Endothelial cell of umbilical vein (primary cell): ENCODE measurements around the gene LSM7. TPM values are rescaled to one million over a fixed set of nuclear protein-coding genes. Genes with fewer than 3 reads are reported as not detected.

Source experiments
- BruUV-seq: library from RNA; stranded (reverse); fragments of 400-500 nt; replicated peaks from 2 replicates; lab custom pipeline; 2021; lab: Mats Ljungman, UMichigan
- CTCF ChIA-PET: fragments of 300-600, 350-600 bp; sonication (Branson Sonifier 250); formaldehyde crosslinking; loops from one replicate; lab custom pipeline; 2021; ENCODE audit warnings: antibody characterized with exemption, inconsistent platforms; lab: Charles Lee
- POLR2A ChIA-PET: fragments of 300-600, 350-600 bp; sonication (Branson Sonifier 250); formaldehyde crosslinking; loops from one replicate; lab custom pipeline; 2021; ENCODE audit warnings: antibody characterized with exemption, inconsistent platforms; lab: Charles Lee
- DNase-seq: peaks from one replicate; pipeline ENCODE4 v3.0.0-alpha.2; 2011; ENCODE audit warnings: low read depth, low spot score
- FAIRE-seq: peaks from 2 replicates; lab custom pipeline; 2011; peaks lifted over from hg19 to GRCh38; lab: Jason Lieb, UNC
- H2AFZ ChIP-seq: 2 replicates; pipeline ENCODE4 v1.6.0; 2012; ENCODE audit warnings: low read depth, low read length, control low read depth, inconsistent platforms
- H3K27ac ChIP-seq: 2 replicates; pipeline ENCODE4 v1.5.1; 2011; ENCODE audit warnings: low read depth, mild to moderate bottlenecking, control low read depth, low read length, moderate library complexity; ENCODE audit not compliant: insufficient read depth
- H3K27me3 ChIP-seq, 2 experiments: 2 replicates each; pipeline versions ENCODE4 v1.6.0 to v1.6.1; 2011; ENCODE audit warnings: low read length in 2 of 2, mixed read lengths in 1 of 2; ENCODE audit not compliant: control insufficient read depth in 2 of 2, insufficient read depth in 2 of 2
- H3K36me3 ChIP-seq, 2 experiments: 2 replicates in 1 of 2; 3 replicates in 1 of 2; pipeline ENCODE4 v1.5.1; 2011; ENCODE audit warnings: low read length in 2 of 2, mild to moderate bottlenecking in 1 of 2, moderate library complexity in 1 of 2; ENCODE audit not compliant: control insufficient read depth in 2 of 2, insufficient read depth in 2 of 2; ENCODE audit errors: extremely low read depth in 1 of 2
- H3K4me1 ChIP-seq: 3 replicates; pipeline ENCODE4 v1.5.1; 2011; ENCODE audit warnings: mild to moderate bottlenecking, low read length; ENCODE audit not compliant: control insufficient read depth, insufficient read depth; ENCODE audit errors: extremely low read depth
- H3K4me2 ChIP-seq: 2 replicates; pipeline ENCODE4 v1.6.1; 2011; ENCODE audit warnings: low read length, control low read depth, mixed read lengths; ENCODE audit not compliant: insufficient read depth
- H3K4me3 ChIP-seq, 3 experiments: fragments of 200-600 bp in 1 of 3; sonication (generic), shearing (Covaris generic) in 1 of 3; replicated peaks in 1 of 3; 2 replicates each; pipeline ENCODE4 v1.5.1; 2011 to 2016; ENCODE audit warnings: control low read depth in 3 of 3, low read length in 3 of 3, mild to moderate bottlenecking in 2 of 3, inconsistent platforms in 1 of 3, low read depth in 1 of 3, moderate library complexity in 1 of 3; ENCODE audit not compliant: insufficient read depth in 1 of 3
- H3K79me2 ChIP-seq: 2 replicates; pipeline ENCODE4 v1.6.0; 2012; ENCODE audit warnings: low read length, inconsistent platforms; ENCODE audit not compliant: control insufficient read depth, insufficient read depth
- H3K9ac ChIP-seq: replicated peaks from 2 replicates; pipeline ENCODE3; 2011; ENCODE audit warnings: low read length, control low read depth; ENCODE audit not compliant: insufficient read depth; ENCODE audit errors: extremely low read depth
- H3K9me1 ChIP-seq: replicated peaks from 3 replicates; pipeline ENCODE4 v1.6.0; 2011; ENCODE audit warnings: mild to moderate bottlenecking, low read length; ENCODE audit not compliant: control insufficient read depth, insufficient read depth; ENCODE audit errors: extremely low read depth
- H3K9me3 ChIP-seq: replicated peaks from 2 replicates; pipeline ENCODE4 v1.5.1; 2012; ENCODE audit warnings: low read length, inconsistent platforms; ENCODE audit not compliant: control insufficient read depth, insufficient read depth
- H4K20me1 ChIP-seq: replicated peaks from 2 replicates; pipeline ENCODE3; 2011; ENCODE audit warnings: mild to moderate bottlenecking, low read length; ENCODE audit not compliant: control insufficient read depth, insufficient read depth; ENCODE audit errors: extremely low read depth
- EZH2 ChIP-seq: IDR thresholded peaks from 2 replicates; pipeline ENCODE4 v1.6.1; 2012; ENCODE audit warnings: borderline replicate concordance, low read depth, mild to moderate bottlenecking, moderate library complexity, low read length, inconsistent platforms; ENCODE audit not compliant: severe bottlenecking
- FOS ChIP-seq: IDR thresholded peaks from 2 replicates; pipeline ENCODE4 v1.6.1; 2011; ENCODE audit warnings: mild to moderate bottlenecking, low read length, moderate library complexity, borderline replicate concordance; ENCODE audit not compliant: insufficient read depth
- GATA2 ChIP-seq: IDR thresholded peaks from 2 replicates; pipeline ENCODE4 v1.7.0; 2011; ENCODE audit warnings: low read depth, mild to moderate bottlenecking, moderate library complexity, mixed read lengths, low read length; ENCODE audit not compliant: insufficient read length, insufficient read depth
- JUN ChIP-seq: IDR thresholded peaks from 2 replicates; pipeline ENCODE4 v1.6.1; 2011; ENCODE audit warnings: borderline replicate concordance, low read depth; ENCODE audit not compliant: insufficient read length, insufficient read depth
- MYC ChIP-seq: IDR thresholded peaks from one replicate; pipeline ENCODE4 v1.6.1; 2011; ENCODE audit warnings: mild to moderate bottlenecking, low read depth, low read length
- POLR2A ChIP-seq: IDR thresholded peaks from 2 replicates; pipeline ENCODE4 v1.6.1; 2012; ENCODE audit warnings: low read depth, mild to moderate bottlenecking, control low read depth, low read length
- POLR2AphosphoS5 ChIP-seq: IDR thresholded peaks from 2 replicates; pipeline ENCODE4 v1.6.1; 2012; ENCODE audit warnings: low read depth, mild to moderate bottlenecking, control low read depth, low read length, moderate library complexity; ENCODE audit not compliant: insufficient read depth
- dilution Hi-C: fragments of 300-500 bp; cut with MboI; formaldehyde crosslinking; loops from one replicate; pipeline ENCODE4 v1.15.0; 2019; ENCODE audit warnings: low sequenced_read_pairs; ENCODE audit not compliant: extremely low pct_ligation_motif_present
- intact Hi-C: fragments of 100-400 bp; cut with micrococcal nuclease; formaldehyde crosslinking; loops from one replicate; pipeline ENCODE4 v1.10.0; 2022
- polyA plus RNA-seq, 4 experiments: library from polyadenylated mRNA; depleted of rRNA in 3 of 4; stranded (reverse) in 3 of 4; unstranded in 1 of 4; fragments of >200 nt; gene quantifications; 2 replicates each; pipeline versions ENCODE4 v1.2.1 to v1.2.3, GENCODE V29; 2011 to 2012; ENCODE audit warnings: missing spikeins in 1 of 4
- total RNA-seq: library from RNA; stranded (reverse); gene quantifications from 2 replicates; pipeline ENCODE4 v1.2.3, GENCODE V29; 2021
- TF ChIP-seq, protein P1 (sequence below), 2 donors: IDR thresholded peaks; 1 replicate in 1 of 2; 2 replicates in 1 of 2; pipeline ENCODE4 v1.5.1; 2011; ENCODE audit warnings: low read length in 2 of 2, mild to moderate bottlenecking in 2 of 2, moderate library complexity in 2 of 2, control low read depth in 1 of 2, inconsistent platforms in 1 of 2, low read depth in 1 of 2; ENCODE audit not compliant: insufficient read depth in 1 of 2; ENCODE audit errors: extremely low read depth in 1 of 2
- TF ChIP-seq, protein P2 (sequence below): IDR thresholded peaks from 2 replicates; pipeline ENCODE4 v1.6.1; 2011; ENCODE audit not compliant: insufficient read depth, insufficient read length

Gene LSM7
- total and polyA plus RNA-seq, 2 donors (not counting 3 experiments of a cell fraction or from before 2014, with no cell fraction given) = 124 to 673 TPM

DNA sequence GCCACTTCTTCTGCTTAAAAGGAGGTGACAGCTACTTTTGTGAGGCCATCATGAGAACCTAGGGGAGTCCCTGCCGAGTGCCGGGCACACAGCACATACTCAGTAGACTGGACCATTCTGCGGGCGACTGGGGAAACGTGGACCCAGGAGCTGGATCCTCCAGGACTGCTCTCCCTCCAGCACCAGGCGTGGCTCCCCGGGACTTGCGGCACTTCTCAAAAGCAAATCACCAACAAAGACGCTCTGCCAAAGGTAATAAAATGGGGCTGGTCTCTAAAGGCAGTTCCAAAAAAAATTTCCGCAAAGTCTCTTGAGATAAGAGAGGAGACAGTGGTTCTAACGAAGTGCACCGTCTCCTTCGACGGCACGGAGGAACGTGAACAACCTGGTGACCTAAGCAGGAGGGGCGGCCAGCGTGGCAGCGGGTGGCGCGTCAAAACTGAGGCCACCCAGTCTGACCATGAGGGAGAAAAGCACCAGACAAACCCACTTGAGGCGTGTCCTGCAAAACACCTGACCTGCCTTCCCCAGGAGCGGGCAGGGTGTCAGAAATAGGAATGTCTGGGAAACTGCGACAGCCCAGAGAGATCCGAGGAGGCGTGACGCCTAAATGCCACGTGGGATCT is 30.3 kb upstream of the LSM7 start:
- H3K79me2 ChIP-seq = no peaks in the 10 kb centered on the region
- no peaks in the 10 kb centered on the region for H3K4me1 ChIP-seq
- CTCF ChIA-PET = no interaction called here
- no peaks in the 10 kb centered on the region for H3K9me3 ChIP-seq
- H4K20me1 ChIP-seq = no peaks in the 10 kb centered on the region
- no peak for TF ChIP-seq POLR2A
- TF ChIP-seq, protein P1, sequence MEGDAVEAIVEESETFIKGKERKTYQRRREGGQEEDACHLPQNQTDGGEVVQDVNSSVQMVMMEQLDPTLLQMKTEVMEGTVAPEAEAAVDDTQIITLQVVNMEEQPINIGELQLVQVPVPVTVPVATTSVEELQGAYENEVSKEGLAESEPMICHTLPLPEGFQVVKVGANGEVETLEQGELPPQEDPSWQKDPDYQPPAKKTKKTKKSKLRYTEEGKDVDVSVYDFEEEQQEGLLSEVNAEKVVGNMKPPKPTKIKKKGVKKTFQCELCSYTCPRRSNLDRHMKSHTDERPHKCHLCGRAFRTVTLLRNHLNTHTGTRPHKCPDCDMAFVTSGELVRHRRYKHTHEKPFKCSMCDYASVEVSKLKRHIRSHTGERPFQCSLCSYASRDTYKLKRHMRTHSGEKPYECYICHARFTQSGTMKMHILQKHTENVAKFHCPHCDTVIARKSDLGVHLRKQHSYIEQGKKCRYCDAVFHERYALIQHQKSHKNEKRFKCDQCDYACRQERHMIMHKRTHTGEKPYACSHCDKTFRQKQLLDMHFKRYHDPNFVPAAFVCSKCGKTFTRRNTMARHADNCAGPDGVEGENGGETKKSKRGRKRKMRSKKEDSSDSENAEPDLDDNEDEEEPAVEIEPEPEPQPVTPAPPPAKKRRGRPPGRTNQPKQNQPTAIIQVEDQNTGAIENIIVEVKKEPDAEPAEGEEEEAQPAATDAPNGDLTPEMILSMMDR (IDR thresholded peaks at IDR 0.05; ENCODE audit: extremely low read depth in 1 of 2, insufficient read depth in 1 of 2, low read depth in 1 of 2, low read length in 2 of 2) = no peak
- no peak for TF ChIP-seq MYC
- TF ChIP-seq JUN = no peak
- no peak for TF ChIP-seq EZH2
- no peak for TF ChIP-seq GATA2
- TF ChIP-seq POLR2AphosphoS5 = no peak
- TF ChIP-seq, protein P2, sequence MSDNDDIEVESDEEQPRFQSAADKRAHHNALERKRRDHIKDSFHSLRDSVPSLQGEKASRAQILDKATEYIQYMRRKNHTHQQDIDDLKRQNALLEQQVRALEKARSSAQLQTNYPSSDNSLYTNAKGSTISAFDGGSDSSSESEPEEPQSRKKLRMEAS = no peak
- no peak for TF ChIP-seq FOS
- no peak for FAIRE-seq
- no peaks in the 10 kb centered on the region for H3K36me3 ChIP-seq
- H2AFZ ChIP-seq = no peak overlapping the region
- dilution Hi-C loops (no loop called here), intact Hi-C loops (no loop called here)
- peaks cover 5 to 11% of the 10 kb centered on the region in 2 experiments for H3K27me3 ChIP-seq
- H3K4me2 ChIP-seq = no peak overlapping the region
- POLR2A ChIA-PET = no interaction called here
- H3K4me3 ChIP-seq = no peak overlapping the region
- BruUV-seq = no TSS peak
- H3K27ac ChIP-seq = no peak overlapping the region
- H3K9me1 ChIP-seq = no peaks in the 10 kb centered on the region
- DNase-seq = no peak
- no peak overlapping the region for H3K9ac ChIP-seq
